ENCODE data around the gene LRIG1. TPM values are rescaled to one million over a fixed set of nuclear protein-coding genes. Genes with fewer than 3 reads are reported as not detected.

LRIG1 gene
- total and polyA plus RNA-seq, 10 of the 15 experiments (the other 5 are each of a cell fraction or from before 2014, with no cell fraction given) = 0.84 to 16.4 (median 8.1) TPM

GRCh38 chr3:66400411-66401156, 100.2 kb downstream of the LRIG1 start:
- CTCF ChIA-PET = interaction anchor here (0.8 to 2.0 kb wide), 2 partner anchors 22 to 146 kb away, joined by 3 to 8 read pairs; no protein-coding TSS in a partner anchor
- Histone ChIP-seq H3K9me3 (replicated peaks; ENCODE audit: control insufficient read depth, insufficient read depth, low read length) (no peaks in the 10 kb centered on the region), H4K20me1 (ENCODE audit: control insufficient read depth, insufficient read depth) (no peaks in the 10 kb centered on the region), H3K4me3 (no peak overlapping the region), H2AFZ (ENCODE audit: control insufficient read depth, low read depth, low read length) (no peak overlapping the region), H3K9ac (ENCODE audit: control insufficient read depth, insufficient read depth, low read length) (no peak overlapping the region), H3K36me3 (ENCODE audit: control insufficient read depth in 2 of 2, insufficient read depth in 2 of 2, low read length in 1 of 2) (no peaks in the 10 kb centered on the region; a peak in 1 of 4 replicates), H3K27ac (ENCODE audit: control insufficient read depth, insufficient read depth) (no peak overlapping the region), H3K79me2 (ENCODE audit: control insufficient read depth, insufficient read depth, low read length) (no peaks in the 10 kb centered on the region), H3K4me1 (ENCODE audit: control insufficient read depth, insufficient read depth, low read length) (no peaks in the 10 kb centered on the region), H3K27me3 (replicated peaks in 1 of 2; ENCODE audit: control insufficient read depth in 2 of 2, insufficient read depth in 2 of 2, low read length in 1 of 2) (no peaks in the 10 kb centered on the region; a peak in 1 of 4 replicates), H3K4me2 (ENCODE audit: control insufficient read depth, insufficient read depth) (no peak overlapping the region)
- POLR2A ChIA-PET = no interaction called here
- intact Hi-C loops (cut with micrococcal nuclease; ENCODE audit: unreplicated experiment) (no loop called here), in situ Hi-C loops (cut with MboI) (no loop called here)
- BruUV-seq (replicated peaks) = no TSS peak
- RAD21 ChIA-PET (ENCODE audit: unreplicated experiment) = no interaction called here
- DNase-seq (ENCODE audit: low read depth, low spot score) = no peak
- no peak for FAIRE-seq
- TF ChIP-seq ZBTB40 (IDR thresholded peaks at IDR 0.05; ENCODE audit: borderline replicate concordance) (no peak), ZBTB11 (CRISPR knock-in tag; IDR thresholded peaks at IDR 0.05) (no peak), TARDBP (IDR thresholded peaks at IDR 0.05; ENCODE audit: borderline replicate concordance) (no peak), ZBED1 (IDR thresholded peaks at IDR 0.05; ENCODE audit: borderline replicate concordance) (no peak), MEF2B (IDR thresholded peaks at IDR 0.05; ENCODE audit: partially characterized antibody, poor library complexity, severe bottlenecking) (no peak), NR2F1 (conservative IDR thresholded peaks at IDR 0.05) (no peak), HDAC6 (IDR thresholded peaks at IDR 0.05; ENCODE audit: unreplicated experiment) (no peak), NFXL1 (IDR thresholded peaks at IDR 0.05; ENCODE audit: borderline replicate concordance) (no peak), ZNF687 (IDR thresholded peaks at IDR 0.05) (no peak)
- no peak for ATAC-seq
- WGBS (ENCODE audit: insufficient coverage, insufficient replicate concordance, low lambda C conversion rate, missing lambda C conversion rate) = 69% methylated on average over 15 of the region's 15 CpGs
- SMC1A ChIA-PET (ENCODE audit: uncharacterized antibody, unreplicated experiment) = no interaction called here
